ENCODE measurements around the gene RDM1.

- TF ChIP-seq POLR2A (IDR thresholded peaks at IDR 0.05) (no peak), CTCF (IDR thresholded peaks at IDR 0.05 in 8 of 11, conservative IDR thresholded peaks at IDR 0.05 in 3 of 11) (no peak), POLR2AphosphoS5 (IDR thresholded peaks at IDR 0.05) (no peak)
These were observed 11.9 kb downstream of the RDM1 start for GRCh38 chr17:35918665-35919064.
